ENCODE results near the gene SMLR1. TPM values are rescaled to one million over a fixed set of nuclear protein-coding genes. Genes with fewer than 3 reads are reported as not detected.

SMLR1 gene
- total RNA-seq: not detected
- not detected for polyA plus RNA-seq
- long read RNA-seq, donor 1: 0 reads
- long read RNA-seq, donor 2: 0 reads
- long read RNA-seq, donor 3: 0 reads
- long read RNA-seq, donor 4: 0 reads

DNA sequence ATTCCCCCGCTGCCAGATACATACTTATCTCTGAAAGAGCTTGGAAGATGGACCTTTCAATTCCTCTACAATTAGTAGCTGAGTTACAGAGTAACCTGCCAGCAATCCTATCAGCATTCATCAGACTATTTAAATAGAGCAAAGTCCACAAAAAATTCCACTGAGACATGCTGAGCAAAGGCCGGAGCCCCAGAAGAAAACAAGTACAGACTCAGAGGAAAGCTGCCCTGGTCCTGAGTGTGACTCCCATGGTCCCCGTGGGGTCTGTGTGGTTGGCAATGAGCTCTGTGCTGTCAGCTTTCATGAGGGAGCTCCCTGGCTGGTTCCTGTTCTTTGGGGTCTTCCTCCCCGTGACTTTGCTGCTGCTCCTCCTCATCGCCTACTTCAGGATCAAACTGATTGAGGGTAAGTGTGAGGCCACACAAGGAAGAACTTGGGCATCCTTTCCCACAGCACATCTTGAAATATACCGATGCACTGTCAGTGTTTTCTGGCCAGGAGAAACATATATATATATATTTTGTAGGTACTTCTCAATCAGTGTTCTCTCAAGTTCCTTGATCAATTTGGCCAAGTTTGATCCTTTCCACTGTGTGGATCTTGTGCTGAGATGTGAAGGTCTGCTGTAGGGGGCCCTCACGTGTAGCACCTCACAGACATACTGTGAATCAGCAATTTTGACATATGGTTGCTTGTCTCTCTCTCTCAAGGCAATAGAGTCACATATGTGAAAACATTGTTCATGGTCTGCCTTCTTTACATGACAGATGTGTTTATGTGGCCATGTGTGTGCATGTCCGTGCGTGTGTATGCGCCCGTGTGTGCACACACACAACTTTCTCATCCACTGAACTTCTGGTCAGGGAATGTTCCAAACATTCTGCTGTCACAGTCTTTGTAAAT is at the start of gene SMLR1:
SMLR1 (plus strand) TSS at position 160 of the 903 bp plus-strand sequence; CDS start at position 168, 8 bp downstream.
- intact Hi-C loops (cut with DNase I): no loop called here

DNA sequence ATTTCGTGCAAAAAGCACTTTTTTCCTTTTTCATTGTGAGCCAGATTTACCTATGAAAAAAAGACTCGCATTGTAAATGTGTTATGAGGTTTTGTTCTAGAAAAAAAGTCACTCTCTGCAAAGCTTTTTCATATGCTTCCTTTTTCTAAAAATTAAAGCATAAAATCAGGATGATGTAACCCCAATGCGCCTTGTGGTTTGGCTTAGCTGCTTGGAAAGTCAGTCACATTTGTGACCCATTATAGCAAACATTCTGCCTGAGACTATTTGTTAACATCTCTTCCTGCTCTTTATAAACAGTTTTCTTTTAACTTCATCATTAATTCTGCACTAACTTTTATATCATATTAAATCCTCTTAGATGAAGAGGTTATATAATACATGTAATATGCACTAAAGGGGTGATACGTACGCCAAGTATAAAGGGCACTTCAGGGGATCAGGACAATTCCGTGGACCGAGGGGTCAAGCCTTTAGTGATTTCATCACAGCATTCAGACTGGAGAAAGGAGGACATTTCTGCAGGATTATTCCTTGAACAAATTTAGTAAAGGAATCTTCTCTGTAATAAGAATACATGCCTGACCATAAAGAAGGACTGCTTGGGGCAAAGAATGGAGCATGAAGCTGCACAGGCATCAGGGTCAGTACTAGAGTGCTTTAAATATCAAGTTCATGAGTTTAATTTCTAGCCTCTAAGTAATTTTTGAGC is 48.1 kb upstream of the SMLR1 start:
- intact Hi-C loops (cut with DNase I): no loop called here
- H3K27me3 ChIP-seq (ENCODE audit: control insufficient read depth, insufficient read depth): no peaks in the 10 kb centered on the region
- H3K9me3 ChIP-seq (ENCODE audit: control insufficient read depth, low read length): no peaks in the 10 kb centered on the region
- no peak for ATAC-seq
- H3K4me3 ChIP-seq (ENCODE audit: low read length): no peak overlapping the region
- H3K4me1 ChIP-seq (ENCODE audit: control insufficient read depth, insufficient read depth, low read length): no peaks in the 10 kb centered on the region
- H3K27ac ChIP-seq (ENCODE audit: low read length): no peak overlapping the region
- DNase-seq: no peak
- WGBS: 56% methylated on average over 7 of the region's 7 CpGs

More for the DNA sequence above, at the start of gene SMLR1:
- Histone ChIP-seq H3K27ac (ENCODE audit: low read length) (no peak within 1 kb of the TSS), H3K4me1 (ENCODE audit: control insufficient read depth, insufficient read depth, low read length) (no peaks in the 10 kb centered on the region), H3K4me3 (ENCODE audit: low read length) (no peak within 1 kb of the TSS), H3K9me3 (ENCODE audit: control insufficient read depth, low read length) (no peaks in the 10 kb centered on the region), H3K27me3 (ENCODE audit: control insufficient read depth, insufficient read depth) (no peaks in the 10 kb centered on the region)
- no peak for DNase-seq
- ATAC-seq: no peak
- WGBS: 73% methylated on average over 11 of the region's 11 CpGs

DNA sequence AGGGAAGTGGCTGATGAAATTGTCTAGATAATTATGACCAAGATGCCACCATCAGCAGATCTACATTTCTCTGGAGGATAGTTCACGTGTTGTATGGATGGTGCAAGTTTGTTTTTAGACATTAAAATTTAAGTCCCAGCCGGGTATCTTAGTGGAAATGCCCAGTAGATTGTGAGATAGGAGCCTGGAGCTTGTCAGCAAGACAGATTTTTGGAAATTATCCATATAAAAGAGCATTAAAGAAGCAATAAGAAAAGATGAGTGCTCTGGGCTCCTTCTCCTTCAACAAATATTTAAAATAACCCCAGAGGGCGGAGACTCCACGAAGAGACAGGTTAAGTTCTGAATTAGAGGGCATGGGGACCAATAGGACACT is 47.6 kb upstream of the SMLR1 start:
- intact Hi-C loops (cut with DNase I): no loop called here
- Histone ChIP-seq H3K9me3 (ENCODE audit: control insufficient read depth, low read length) (no peaks in the 10 kb centered on the region), H3K4me3 (ENCODE audit: low read length) (no peak overlapping the region), H3K27me3 (ENCODE audit: control insufficient read depth, insufficient read depth) (no peaks in the 10 kb centered on the region), H3K27ac (ENCODE audit: low read length) (no peak overlapping the region), H3K4me1 (ENCODE audit: control insufficient read depth, insufficient read depth, low read length) (no peaks in the 10 kb centered on the region)
- ATAC-seq (no peak), DNase-seq (no peak)
- 52% methylated on average over 4 of the region's 4 CpGs for WGBS

DNA sequence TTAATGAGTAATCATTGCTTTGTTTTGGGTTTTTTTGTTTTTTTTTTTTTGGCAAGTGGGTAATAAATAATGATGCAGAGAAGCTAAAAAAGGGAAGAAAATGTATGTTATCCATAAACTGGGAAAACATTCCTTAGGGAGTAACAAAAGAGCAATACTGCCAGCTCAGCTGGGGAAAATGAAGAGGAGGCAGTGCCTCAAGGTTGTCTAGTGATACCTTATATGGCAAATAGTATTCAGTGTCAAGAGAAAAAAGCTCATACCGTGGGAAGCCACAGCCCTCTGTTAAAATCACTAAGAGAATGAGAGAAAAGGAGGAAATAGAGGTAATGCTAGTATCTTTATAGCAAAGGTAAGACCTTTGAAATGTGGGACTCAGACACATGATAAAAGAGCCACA is 47.1 kb upstream of the SMLR1 start:
- ATAC-seq (no peak), DNase-seq (no peak)
- Histone ChIP-seq H3K4me3 (ENCODE audit: low read length) (no peak overlapping the region), H3K27ac (ENCODE audit: low read length) (no peak overlapping the region), H3K9me3 (ENCODE audit: control insufficient read depth, low read length) (no peaks in the 10 kb centered on the region), H3K27me3 (ENCODE audit: control insufficient read depth, insufficient read depth) (no peaks in the 10 kb centered on the region), H3K4me1 (ENCODE audit: control insufficient read depth, insufficient read depth, low read length) (no peaks in the 10 kb centered on the region)
- intact Hi-C loops (cut with DNase I): no loop called here
- WGBS: 62% methylated on average over 1 of the region's 1 CpG

DNA sequence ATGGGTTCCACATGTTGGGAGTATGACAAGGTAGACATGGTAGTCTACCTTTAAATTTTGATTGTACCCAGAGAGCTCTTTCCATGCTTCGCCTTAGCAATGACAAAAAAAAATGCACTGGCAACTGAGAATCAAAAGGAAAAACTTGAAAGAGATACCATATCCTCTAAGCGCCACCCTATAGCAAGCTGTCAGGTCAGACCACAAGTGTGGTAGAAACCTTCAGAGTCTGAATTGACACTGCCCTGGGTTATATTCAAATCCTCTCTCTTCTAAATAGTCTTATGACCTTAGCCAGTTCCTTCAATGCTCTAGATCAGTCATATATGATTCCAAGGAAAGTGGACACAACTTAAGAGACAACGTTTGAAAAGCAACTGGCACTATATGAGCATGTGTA is 45.6 kb upstream of the SMLR1 start:
- no peak for ATAC-seq
- H3K4me1 ChIP-seq (ENCODE audit: control insufficient read depth, insufficient read depth, low read length): no peaks in the 10 kb centered on the region
- H3K27ac ChIP-seq (ENCODE audit: low read length): no peak overlapping the region
- no peak for DNase-seq
- WGBS: 88% methylated on average over 3 of the region's 3 CpGs
- H3K9me3 ChIP-seq (ENCODE audit: control insufficient read depth, low read length): no peaks in the 10 kb centered on the region
- H3K4me3 ChIP-seq (ENCODE audit: low read length): no peak overlapping the region
- intact Hi-C loops (cut with DNase I): no loop called here
- H3K27me3 ChIP-seq (ENCODE audit: control insufficient read depth, insufficient read depth): no peaks in the 10 kb centered on the region

DNA sequence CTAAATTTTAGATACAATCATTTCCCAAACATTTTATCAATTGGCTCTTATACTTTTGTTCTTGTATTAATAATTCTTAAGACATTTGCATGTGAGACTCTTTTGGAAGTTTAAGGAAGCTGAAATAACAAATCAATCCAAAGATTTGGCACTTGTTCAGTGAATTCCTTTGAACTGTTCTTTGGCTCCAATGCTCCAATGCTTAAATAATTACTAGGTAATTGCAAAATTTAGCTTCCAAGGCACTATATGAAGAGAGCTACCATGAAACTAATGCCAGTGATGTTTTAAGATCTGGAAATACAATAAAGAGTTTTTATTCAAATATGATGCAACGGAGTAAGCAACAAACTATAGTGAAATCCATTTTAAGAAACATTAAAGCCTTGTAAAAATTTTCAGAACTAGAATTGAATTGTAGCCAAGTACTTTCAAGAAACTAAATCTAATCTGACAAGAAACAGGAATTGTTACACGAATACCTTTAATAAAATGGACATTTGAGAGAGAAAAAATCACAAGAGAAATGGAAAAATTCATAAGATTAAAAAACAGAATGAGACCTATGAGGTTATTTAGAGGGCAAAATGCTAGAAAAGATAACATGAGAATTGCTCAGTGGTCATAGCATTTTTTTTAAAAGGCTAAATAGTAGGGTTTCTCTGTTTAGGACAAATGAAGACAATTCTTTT is 43.6 kb upstream of the SMLR1 start:
- Histone ChIP-seq H3K4me1 (ENCODE audit: control insufficient read depth, insufficient read depth, low read length) (no peaks in the 10 kb centered on the region), H3K9me3 (ENCODE audit: control insufficient read depth, low read length) (no peaks in the 10 kb centered on the region), H3K4me3 (ENCODE audit: low read length) (no peak overlapping the region), H3K27ac (ENCODE audit: low read length) (no peak overlapping the region), H3K27me3 (ENCODE audit: control insufficient read depth, insufficient read depth) (no peaks in the 10 kb centered on the region)
- intact Hi-C loops (cut with DNase I): no loop called here
- no peak for DNase-seq
- whole genome bisulfite sequencing: 54% methylated on average over 2 of the region's 2 CpGs
- ATAC-seq: no peak

DNA sequence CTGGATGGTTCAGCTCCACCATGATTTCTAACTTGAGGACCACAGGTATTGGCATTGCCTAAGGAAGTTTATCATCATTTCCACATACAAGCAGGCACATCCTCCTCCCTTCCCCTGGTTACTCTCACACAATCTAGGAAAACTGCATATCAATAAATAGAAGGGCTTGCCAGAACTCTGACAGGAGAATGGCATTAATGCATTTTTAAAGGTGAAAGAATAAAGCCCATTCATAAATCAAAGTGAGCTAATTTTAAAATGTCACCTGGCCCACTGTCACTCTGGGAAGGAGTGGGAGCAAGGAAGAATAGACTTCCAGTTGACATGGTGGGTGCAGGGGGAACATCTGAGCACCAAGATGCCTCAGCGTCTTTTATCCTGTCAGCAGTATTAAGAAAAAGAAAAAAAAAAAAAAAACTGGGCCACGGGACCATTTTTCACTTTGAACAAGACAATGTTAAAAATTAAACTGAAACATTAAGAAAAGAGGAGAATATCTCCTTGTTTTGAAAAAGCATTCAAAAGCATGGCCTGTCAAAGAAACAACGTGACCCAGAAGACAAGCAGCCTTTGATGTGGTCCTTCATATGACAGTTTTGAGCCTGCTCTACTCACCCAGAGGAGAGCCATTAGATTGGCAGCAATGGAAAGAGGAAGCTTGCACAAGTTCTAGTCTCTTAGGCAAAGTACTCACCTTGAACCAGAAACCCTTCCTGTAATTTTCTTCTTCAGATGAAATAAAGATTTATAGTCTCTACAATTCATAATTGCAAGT is 39.3 kb upstream of the SMLR1 start:
- DNase-seq (no peak), ATAC-seq (no peak)
- H3K9me3 ChIP-seq (ENCODE audit: control insufficient read depth, low read length): no peaks in the 10 kb centered on the region
- 83% methylated on average over 3 of the region's 3 CpGs for WGBS
- no peak overlapping the region for H3K4me3 ChIP-seq (ENCODE audit: low read length)
- no peaks in the 10 kb centered on the region for H3K27me3 ChIP-seq (ENCODE audit: control insufficient read depth, insufficient read depth)
- intact Hi-C loops (cut with DNase I): no loop called here
- H3K27ac ChIP-seq (ENCODE audit: low read length): no peak overlapping the region
- no peaks in the 10 kb centered on the region for H3K4me1 ChIP-seq (ENCODE audit: control insufficient read depth, insufficient read depth, low read length)

DNA sequence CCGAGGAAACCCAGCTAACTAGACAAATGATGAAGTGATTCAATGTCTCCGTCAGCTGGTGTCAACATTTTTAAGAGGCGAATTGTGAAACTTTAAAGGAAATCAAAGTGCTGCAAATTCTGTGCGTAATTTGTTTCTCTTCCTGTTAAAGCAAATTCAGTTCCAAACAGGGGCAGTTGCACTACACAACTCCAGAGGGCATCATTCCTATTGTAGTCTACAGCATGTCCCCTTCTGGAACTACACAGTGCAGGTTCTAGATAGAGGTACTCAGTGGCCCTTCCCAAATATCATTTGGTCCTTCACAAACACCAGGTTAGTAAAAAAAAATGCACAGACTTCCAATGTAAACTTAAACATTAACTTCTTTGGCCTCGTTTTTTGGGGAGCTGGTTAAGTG is 38.3 kb upstream of the SMLR1 start:
- no peak for ATAC-seq
- Histone ChIP-seq H3K4me3 (ENCODE audit: low read length) (no peak overlapping the region), H3K4me1 (ENCODE audit: control insufficient read depth, insufficient read depth, low read length) (no peaks in the 10 kb centered on the region), H3K27me3 (ENCODE audit: control insufficient read depth, insufficient read depth) (no peaks in the 10 kb centered on the region), H3K27ac (ENCODE audit: low read length) (no peak overlapping the region), H3K9me3 (ENCODE audit: control insufficient read depth, low read length) (no peaks in the 10 kb centered on the region)
- 74% methylated on average over 5 of the region's 5 CpGs for WGBS
- intact Hi-C loops (cut with DNase I): no loop called here
- no peak for DNase-seq

DNA sequence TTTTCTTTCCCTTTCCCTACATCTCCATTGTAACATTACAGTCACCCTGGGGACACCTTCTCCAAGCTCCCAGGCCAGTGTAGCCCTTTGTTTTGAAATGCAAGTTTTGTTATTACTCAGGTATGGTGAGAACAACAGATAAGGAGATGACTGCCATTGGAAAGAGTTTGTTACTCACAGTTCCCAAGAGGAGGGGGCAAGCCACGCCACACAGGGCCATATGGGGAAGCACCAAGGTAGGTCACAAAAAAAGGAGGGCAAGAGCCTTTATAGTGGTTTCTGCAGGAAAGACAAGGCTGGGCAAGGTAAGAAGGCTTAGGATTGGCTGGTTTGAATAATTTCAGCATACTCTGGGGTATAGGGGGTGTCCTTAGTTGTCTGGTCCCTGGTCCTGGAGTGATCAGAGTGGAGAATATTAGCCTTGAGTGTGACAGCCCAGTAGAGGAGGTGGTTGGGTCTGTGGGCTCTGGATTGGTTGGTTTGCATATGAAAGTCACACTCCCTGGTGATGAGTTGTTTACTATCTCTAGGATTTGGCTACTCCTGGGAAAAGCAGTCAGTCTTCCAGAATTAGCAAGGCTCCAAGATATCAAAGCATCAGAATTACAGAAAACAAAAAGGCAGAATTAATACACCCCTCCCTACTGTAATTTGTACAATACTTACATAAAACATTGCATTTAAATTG is 33.1 kb upstream of the SMLR1 start:
- 84% methylated on average over 1 of the region's 1 CpG for WGBS
- no peak for ATAC-seq

DNA sequence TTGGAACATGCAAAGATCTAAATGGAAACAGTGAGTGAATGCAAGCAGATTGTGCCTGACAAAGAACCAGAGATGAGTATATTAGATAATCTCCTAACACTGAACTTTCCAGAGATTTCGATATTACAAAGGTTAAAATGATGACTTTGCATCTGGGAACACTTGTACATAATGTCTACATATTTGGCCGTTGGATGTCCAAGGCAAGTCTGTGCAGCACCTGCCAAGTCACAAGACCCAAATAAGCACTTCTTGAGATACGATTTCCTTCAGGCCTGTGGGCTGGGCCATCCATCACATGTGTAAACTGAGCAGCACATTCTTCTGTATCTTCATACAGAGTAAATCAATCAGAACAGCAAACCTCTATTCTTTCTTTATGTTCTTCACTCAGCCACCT is 32.5 kb upstream of the SMLR1 start:
- intact Hi-C loops (cut with DNase I): no loop called here
- Histone ChIP-seq H3K27ac (ENCODE audit: low read length) (no peak overlapping the region), H3K4me3 (ENCODE audit: low read length) (no peak overlapping the region), H3K27me3 (ENCODE audit: control insufficient read depth, insufficient read depth) (no peaks in the 10 kb centered on the region), H3K4me1 (ENCODE audit: control insufficient read depth, insufficient read depth, low read length) (no peaks in the 10 kb centered on the region), H3K9me3 (ENCODE audit: control insufficient read depth, low read length) (no peaks in the 10 kb centered on the region)
- 46% methylated on average over 3 of the region's 3 CpGs for WGBS
- ATAC-seq (no peak), DNase-seq (no peak)

More for the DNA sequence above, 33.1 kb upstream of the SMLR1 start:
- no peaks in the 10 kb centered on the region for H3K4me1 ChIP-seq (ENCODE audit: control insufficient read depth, insufficient read depth, low read length)
- H3K27ac ChIP-seq (ENCODE audit: low read length): no peak overlapping the region
- no peaks in the 10 kb centered on the region for H3K27me3 ChIP-seq (ENCODE audit: control insufficient read depth, insufficient read depth)
- no peak overlapping the region for H3K4me3 ChIP-seq (ENCODE audit: low read length)
- no peak for DNase-seq
- no peaks in the 10 kb centered on the region for H3K9me3 ChIP-seq (ENCODE audit: control insufficient read depth, low read length)
- intact Hi-C loops (cut with DNase I): no loop called here

Data from right cardiac atrium (tissue), 5 donors.